NCI-H2196 (cell line): Measurements from ENCODE around the gene CDC37L1.
"Not testable (repeated sequence)": the region's sequence is repeated elsewhere in the genome, so short reads cannot be mapped to it uniquely, and the experiment has no call there.

ENCODE experiments used
- DNase-seq: peaks from one replicate; lab custom pipeline; 2025; ENCODE audit not compliant: unreplicated experiment; lab: John Stamatoyannopoulos, UW

CDC37L1 gene

GRCh38 chr9:4679268-4680172 lies at the start of gene CDC37L1:
TSS of gene CDC37L1 (plus strand) at chr9:4679569. CDS start at chr9:4679768, 199 bp downstream.
- DNase-seq, result peak; percentile 100

GRCh38 chr9:4630836-4631235 lies 48.5 kb upstream of the CDC37L1 start:
- DNase-seq, result no peak

GRCh38 chr9:4638968-4639367 lies 40.4 kb upstream of the CDC37L1 start:
- DNase-seq, result no peak

- DNase-seq, result no peak
Measured at GRCh38 chr9:4639420-4639819, 39.9 kb upstream of the CDC37L1 start.

- peak; percentile 28 for DNase-seq
Measured at GRCh38 chr9:4640027-4640426, 39.3 kb upstream of the CDC37L1 start.

GRCh38 chr9:4642351-4642750 lies 37.0 kb upstream of the CDC37L1 start:
- no peak for DNase-seq

GRCh38 chr9:4654084-4654483 lies 25.3 kb upstream of the CDC37L1 start:
- DNase-seq, result no peak

GRCh38 chr9:4654538-4654937 lies 24.8 kb upstream of the CDC37L1 start:
- DNase-seq, result no peak

GRCh38 chr9:4656196-4656595 lies 23.2 kb upstream of the CDC37L1 start:
- not testable (repeated sequence) for DNase-seq

GRCh38 chr9:4656621-4657020 lies 22.7 kb upstream of the CDC37L1 start:
- no peak for DNase-seq

GRCh38 chr9:4657426-4658159 lies 21.8 kb upstream of the CDC37L1 start:
- DNase-seq, result no peak

GRCh38 chr9:4660665-4661064 lies 18.7 kb upstream of the CDC37L1 start:
- DNase-seq, result not testable (repeated sequence)

GRCh38 chr9:4661165-4661564 lies 18.2 kb upstream of the CDC37L1 start:
- no peak for DNase-seq

GRCh38 chr9:4661611-4662010 lies 17.8 kb upstream of the CDC37L1 start:
- DNase-seq, result no peak

- DNase-seq, result peak; percentile 99
Measured at GRCh38 chr9:4662108-4662988, 17.0 kb upstream of the CDC37L1 start, which contains the start of gene PLPP6. TSS of gene PLPP6 (plus strand) at chr9:4662294. CDS start at chr9:4662376, 82 bp downstream.

GRCh38 chr9:4662989-4663792 lies 16.2 kb upstream of the CDC37L1 start:
- peak; percentile 66 for DNase-seq

GRCh38 chr9:4663956-4664355 lies 15.4 kb upstream of the CDC37L1 start:
- DNase-seq, result no peak

- DNase-seq, result peak; percentile 65
Measured at GRCh38 chr9:4665357-4665756, 14.0 kb upstream of the CDC37L1 start.

- peak; percentile 78 for DNase-seq
Measured at GRCh38 chr9:4666042-4666699, 13.2 kb upstream of the CDC37L1 start, which contains the start of gene SPATA6L. TSS of gene SPATA6L (minus strand) at chr9:4666480. CDS start at chr9:4666250, 230 bp downstream.
